ENCODE results near the gene ADAT1.
"Not testable (repeated sequence)": the region's sequence is repeated elsewhere in the genome, so short reads cannot be mapped to it uniquely, and the experiment has no call there.

Gene ADAT1

DNA sequence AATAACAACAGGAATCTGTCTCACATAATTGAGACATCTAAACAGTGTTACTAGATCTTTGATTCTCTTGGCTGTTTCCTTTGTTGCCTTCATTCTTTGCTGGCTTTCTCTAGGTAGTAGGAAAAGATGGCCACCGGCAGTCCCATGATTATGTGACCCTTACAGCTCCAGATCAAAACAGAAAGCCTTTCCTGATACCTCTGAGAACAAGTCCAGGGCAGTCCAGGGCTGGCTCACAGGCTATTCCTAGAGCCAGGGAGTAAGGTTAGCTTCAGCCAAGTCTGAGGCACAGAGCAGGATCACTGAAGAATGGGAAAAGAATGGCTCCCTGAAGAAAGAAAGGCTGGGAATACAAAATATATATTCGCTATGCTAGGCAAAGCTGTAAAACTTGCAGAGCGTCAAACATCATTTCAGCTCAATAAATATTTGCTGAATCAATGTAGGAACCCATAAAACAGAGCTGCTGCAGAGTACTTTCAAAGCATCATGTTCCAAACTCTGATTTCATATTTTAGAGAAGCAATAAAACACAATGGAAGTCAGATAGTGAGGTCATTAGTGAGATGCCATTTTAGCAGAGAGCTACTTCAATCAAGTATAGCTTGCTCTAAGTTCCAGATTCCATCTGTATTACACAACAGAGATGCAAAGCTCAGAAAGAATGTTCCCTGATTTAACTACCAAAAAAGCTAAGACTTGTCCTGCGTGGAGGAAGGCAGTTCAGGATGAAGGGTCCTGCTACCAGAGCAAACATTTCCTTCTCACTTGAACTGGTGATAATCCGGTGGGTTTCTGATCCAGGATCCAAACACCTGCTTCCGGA is 23.4 kb downstream of the ADAT1 start:
- Histone ChIP-seq H3K4me1 (ENCODE audit: control insufficient read depth, insufficient read depth, low read length, poor library complexity, severe bottlenecking) (no peaks in the 10 kb centered on the region), H3K36me3 (ENCODE audit: control insufficient read depth, insufficient read depth, low read length) (peaks cover 40% of the 10 kb centered on the region), H3K27me3 (replicated peaks; ENCODE audit: control insufficient read depth, insufficient read depth, low read length, poor library complexity, severe bottlenecking) (no peaks in the 10 kb centered on the region), H3K9me3 (ENCODE audit: control insufficient read depth, low read length) (no peaks in the 10 kb centered on the region), H3K4me3 (ENCODE audit: insufficient read depth, low read depth, low read length, poor library complexity, severe bottlenecking) (no peak overlapping the region), H3K27ac (ENCODE audit: insufficient read depth, low read length, poor library complexity, severe bottlenecking) (no peak overlapping the region)
- no peak for DNase-seq

DNA sequence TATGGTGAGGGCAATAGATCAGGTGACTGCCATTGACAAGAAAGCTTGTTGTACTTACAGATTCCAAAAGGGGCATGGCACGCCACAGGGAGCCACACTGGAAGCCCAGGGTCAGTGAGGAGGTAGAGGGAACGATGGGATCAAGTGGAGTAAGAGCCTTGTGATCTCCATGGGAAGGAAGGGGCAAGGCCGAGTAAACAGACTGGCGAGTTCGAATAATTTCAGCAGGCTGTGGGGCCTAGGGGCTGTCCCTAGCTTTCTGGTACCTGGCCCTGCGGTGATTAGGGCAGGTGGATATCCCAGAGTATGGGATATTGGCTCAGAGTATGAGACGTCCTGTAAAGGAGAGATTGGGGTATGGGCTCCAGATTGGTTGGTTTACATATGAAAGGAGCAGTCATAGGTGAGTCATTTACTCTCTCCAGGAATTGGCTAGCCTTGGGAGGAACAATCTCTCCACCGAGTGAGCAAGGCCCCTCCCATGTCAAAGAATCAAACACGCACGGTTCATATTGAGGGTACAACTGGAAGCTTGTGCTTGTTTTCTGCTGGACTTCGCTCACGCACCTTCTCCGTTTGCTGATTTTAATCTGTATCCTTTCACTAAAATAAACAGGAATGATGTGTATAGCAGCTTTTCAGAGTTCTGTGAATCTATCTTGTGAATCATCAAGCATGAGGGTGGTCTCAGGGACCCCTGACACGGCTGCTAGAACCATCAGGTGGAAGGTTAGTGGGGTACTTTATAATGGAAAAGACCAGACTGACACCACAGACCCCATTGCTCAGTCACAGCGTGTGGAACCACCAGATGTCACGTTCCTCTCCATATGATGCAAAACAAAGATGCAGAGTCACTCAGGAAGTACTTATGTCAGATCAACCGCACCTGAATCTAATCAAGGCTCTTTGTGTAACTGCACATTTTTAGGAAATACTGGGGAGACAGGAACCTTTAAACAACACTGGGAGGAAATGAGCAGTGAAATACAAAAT is 29.0 kb downstream of the ADAT1 start:
- Histone ChIP-seq H3K27ac (ENCODE audit: insufficient read depth, low read length, poor library complexity, severe bottlenecking) (no peak overlapping the region), H3K4me1 (ENCODE audit: control insufficient read depth, insufficient read depth, low read length, poor library complexity, severe bottlenecking) (no peaks in the 10 kb centered on the region), H3K36me3 (ENCODE audit: control insufficient read depth, insufficient read depth, low read length) (peaks cover 6% of the 10 kb centered on the region), H3K4me3 (ENCODE audit: insufficient read depth, low read depth, low read length, poor library complexity, severe bottlenecking) (no peak overlapping the region), H3K9me3 (ENCODE audit: control insufficient read depth, low read length) (no peaks in the 10 kb centered on the region), H3K27me3 (replicated peaks; ENCODE audit: control insufficient read depth, insufficient read depth, low read length, poor library complexity, severe bottlenecking) (no peaks in the 10 kb centered on the region)
- DNase-seq, result no peak

- DNase-seq, result no peak
- Histone ChIP-seq H3K4me3 (ENCODE audit: insufficient read depth, low read depth, low read length, poor library complexity, severe bottlenecking) (no peak overlapping the region), H3K27me3 (replicated peaks; ENCODE audit: control insufficient read depth, insufficient read depth, low read length, poor library complexity, severe bottlenecking) (no peaks in the 10 kb centered on the region), H3K9me3 (ENCODE audit: control insufficient read depth, low read length) (no peaks in the 10 kb centered on the region), H3K4me1 (ENCODE audit: control insufficient read depth, insufficient read depth, low read length, poor library complexity, severe bottlenecking) (no peaks in the 10 kb centered on the region), H3K27ac (ENCODE audit: insufficient read depth, low read length, poor library complexity, severe bottlenecking) (no peak overlapping the region), H3K36me3 (ENCODE audit: control insufficient read depth, insufficient read depth, low read length) (peaks cover 6% of the 10 kb centered on the region)
Measured at GRCh38 chr16:75593308-75593707, 29.8 kb downstream of the ADAT1 start.

DNA sequence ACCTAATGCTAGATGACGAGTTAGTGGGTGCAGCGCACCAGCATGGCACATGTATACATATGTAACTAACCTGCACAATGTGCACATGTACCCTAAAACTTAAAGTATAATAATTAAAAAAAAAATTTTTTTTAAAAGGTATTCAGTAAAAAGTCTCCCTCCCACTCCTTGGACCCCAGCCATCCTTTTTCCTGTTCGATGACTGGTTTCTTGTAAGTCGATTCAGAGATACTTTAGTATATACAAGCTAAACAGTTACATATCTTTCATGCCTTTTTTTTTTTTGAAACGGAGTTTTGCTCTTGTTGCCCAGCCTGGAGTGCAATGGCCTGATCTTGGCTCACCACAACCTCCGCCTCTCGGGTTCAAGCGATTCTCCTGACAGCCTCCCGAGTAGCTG is 31.2 kb downstream of the ADAT1 start:
- not testable (repeated sequence) for H3K27ac ChIP-seq (ENCODE audit: insufficient read depth, low read length, poor library complexity, severe bottlenecking); H3K36me3 ChIP-seq (ENCODE audit: control insufficient read depth, insufficient read depth, low read length); H3K27me3 ChIP-seq (replicated peaks; ENCODE audit: control insufficient read depth, insufficient read depth, low read length, poor library complexity, severe bottlenecking); DNase-seq; H3K4me1 ChIP-seq (ENCODE audit: control insufficient read depth, insufficient read depth, low read length, poor library complexity, severe bottlenecking); H3K9me3 ChIP-seq (ENCODE audit: control insufficient read depth, low read length); H3K4me3 ChIP-seq (ENCODE audit: insufficient read depth, low read depth, low read length, poor library complexity, severe bottlenecking)

DNA sequence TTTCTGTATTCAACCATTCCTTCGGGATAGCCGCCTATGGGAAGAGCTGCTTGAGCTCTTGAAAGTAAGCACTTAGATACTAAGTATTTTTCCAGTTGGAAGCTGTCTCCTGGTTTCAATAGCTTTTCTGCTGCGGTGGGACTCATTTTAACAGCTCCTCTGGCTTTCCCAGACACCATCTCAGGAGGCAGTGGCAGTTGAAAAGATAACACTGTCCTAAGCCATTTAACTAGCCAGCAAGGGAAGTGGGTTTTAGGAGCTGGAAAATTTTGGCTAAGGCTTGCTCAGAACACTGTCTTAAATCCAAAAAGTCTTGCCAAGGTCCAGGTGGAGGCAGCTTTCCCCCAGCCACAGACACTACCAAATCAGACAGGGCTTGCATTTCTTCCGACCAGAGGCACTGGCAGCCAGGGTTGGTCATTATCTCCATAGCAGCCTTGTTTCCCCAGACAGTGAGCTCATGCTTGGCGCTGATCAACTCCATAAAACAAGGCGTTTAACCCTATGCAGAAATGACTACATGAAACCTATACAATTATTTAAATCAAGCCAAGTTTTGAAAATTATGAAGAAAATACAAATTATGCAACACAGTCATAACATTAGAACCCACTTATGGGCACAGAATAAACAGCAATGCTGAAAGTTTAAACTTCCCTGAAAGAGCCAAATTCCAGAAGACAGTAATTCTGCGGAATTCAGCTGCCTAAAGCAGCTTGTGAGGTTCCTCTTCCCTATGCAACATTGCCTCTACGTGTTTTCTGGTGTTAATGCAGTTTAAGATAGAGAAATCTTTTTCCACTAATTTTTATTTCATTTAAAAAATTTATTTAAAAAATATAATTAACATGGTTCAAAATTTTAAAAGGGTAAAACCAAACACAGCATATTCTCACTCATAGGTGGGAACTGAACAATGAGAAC is 31.9 kb downstream of the ADAT1 start:
- no peak overlapping the region for H3K4me3 ChIP-seq (ENCODE audit: insufficient read depth, low read depth, low read length, poor library complexity, severe bottlenecking)
- H3K9me3 ChIP-seq (ENCODE audit: control insufficient read depth, low read length), result no peaks in the 10 kb centered on the region
- DNase-seq, result no peak
- H3K36me3 ChIP-seq (ENCODE audit: control insufficient read depth, insufficient read depth, low read length), result no peaks in the 10 kb centered on the region
- H3K27ac ChIP-seq (ENCODE audit: insufficient read depth, low read length, poor library complexity, severe bottlenecking), result no peak overlapping the region
- no peaks in the 10 kb centered on the region for H3K27me3 ChIP-seq (replicated peaks; ENCODE audit: control insufficient read depth, insufficient read depth, low read length, poor library complexity, severe bottlenecking)
- H3K4me1 ChIP-seq (ENCODE audit: control insufficient read depth, insufficient read depth, low read length, poor library complexity, severe bottlenecking), result no peaks in the 10 kb centered on the region

DNA sequence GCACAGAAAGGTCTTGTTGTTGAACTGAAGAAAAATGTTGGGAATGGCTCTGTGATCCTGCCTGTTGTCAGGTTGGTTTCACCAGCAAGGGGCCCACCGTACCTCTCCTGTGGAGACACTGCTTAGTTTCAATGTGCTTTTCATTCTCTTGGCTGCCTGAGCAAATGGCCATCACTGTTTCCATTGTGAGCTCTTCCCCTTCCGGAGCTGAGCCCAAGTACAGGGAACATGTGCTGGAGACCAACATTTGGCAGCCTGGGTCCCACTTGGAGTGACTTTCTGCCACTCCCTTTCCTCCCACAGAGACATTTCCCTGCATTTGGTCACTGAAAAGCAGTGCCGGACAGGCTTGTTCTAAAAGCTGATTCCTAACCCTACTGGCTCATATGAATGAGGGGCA is 33.8 kb downstream of the ADAT1 start:
- Histone ChIP-seq H3K4me3 (ENCODE audit: insufficient read depth, low read depth, low read length, poor library complexity, severe bottlenecking) (no peak overlapping the region), H3K27ac (ENCODE audit: insufficient read depth, low read length, poor library complexity, severe bottlenecking) (no peak overlapping the region), H3K4me1 (ENCODE audit: control insufficient read depth, insufficient read depth, low read length, poor library complexity, severe bottlenecking) (no peaks in the 10 kb centered on the region), H3K27me3 (replicated peaks; ENCODE audit: control insufficient read depth, insufficient read depth, low read length, poor library complexity, severe bottlenecking) (no peaks in the 10 kb centered on the region), H3K36me3 (ENCODE audit: control insufficient read depth, insufficient read depth, low read length) (no peaks in the 10 kb centered on the region), H3K9me3 (ENCODE audit: control insufficient read depth, low read length) (no peaks in the 10 kb centered on the region)
- no peak for DNase-seq

DNA sequence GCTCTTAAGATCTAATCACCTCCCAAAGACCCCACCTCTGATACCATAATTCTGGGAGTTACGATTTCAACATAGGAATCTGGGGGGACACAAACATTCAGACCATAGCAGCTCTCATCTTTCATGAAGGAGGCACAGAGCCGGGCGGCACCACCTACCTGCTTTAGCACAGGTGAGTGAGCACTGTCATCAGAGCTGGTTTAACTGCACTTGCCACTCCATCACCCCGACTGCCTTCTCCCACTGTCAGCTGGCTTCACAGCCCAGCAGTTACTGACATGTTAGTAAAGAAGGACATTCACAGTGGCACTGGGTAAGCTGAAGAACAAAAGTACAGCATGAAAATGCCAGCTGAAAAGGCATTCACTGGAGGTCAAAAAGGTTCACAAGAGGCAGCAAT is 34.4 kb downstream of the ADAT1 start:
- no peaks in the 10 kb centered on the region for H3K9me3 ChIP-seq (ENCODE audit: control insufficient read depth, low read length)
- no peaks in the 10 kb centered on the region for H3K36me3 ChIP-seq (ENCODE audit: control insufficient read depth, insufficient read depth, low read length)
- no peak overlapping the region for H3K27ac ChIP-seq (ENCODE audit: insufficient read depth, low read length, poor library complexity, severe bottlenecking)
- H3K4me3 ChIP-seq (ENCODE audit: insufficient read depth, low read depth, low read length, poor library complexity, severe bottlenecking), result no peak overlapping the region
- no peaks in the 10 kb centered on the region for H3K4me1 ChIP-seq (ENCODE audit: control insufficient read depth, insufficient read depth, low read length, poor library complexity, severe bottlenecking)
- DNase-seq, result no peak
- H3K27me3 ChIP-seq (replicated peaks; ENCODE audit: control insufficient read depth, insufficient read depth, low read length, poor library complexity, severe bottlenecking), result no peaks in the 10 kb centered on the region

GRCh38 chr16:75584108-75584507 is 39.0 kb downstream of the ADAT1 start:
- DNase-seq, result no peak
- H3K36me3 ChIP-seq (ENCODE audit: control insufficient read depth, insufficient read depth, low read length), result peaks cover 7% of the 10 kb centered on the region
- no peaks in the 10 kb centered on the region for H3K27me3 ChIP-seq (replicated peaks; ENCODE audit: control insufficient read depth, insufficient read depth, low read length, poor library complexity, severe bottlenecking)
- no peak overlapping the region for H3K4me3 ChIP-seq (ENCODE audit: insufficient read depth, low read depth, low read length, poor library complexity, severe bottlenecking)
- H3K9me3 ChIP-seq (ENCODE audit: control insufficient read depth, low read length), result no peaks in the 10 kb centered on the region
- H3K4me1 ChIP-seq (ENCODE audit: control insufficient read depth, insufficient read depth, low read length, poor library complexity, severe bottlenecking), result no peaks in the 10 kb centered on the region
- no peak overlapping the region for H3K27ac ChIP-seq (ENCODE audit: insufficient read depth, low read length, poor library complexity, severe bottlenecking)

- Histone ChIP-seq H3K36me3 (ENCODE audit: control insufficient read depth, insufficient read depth, low read length) (peaks cover 41% of the 10 kb centered on the region), H3K4me3 (ENCODE audit: insufficient read depth, low read depth, low read length, poor library complexity, severe bottlenecking) (no peak overlapping the region), H3K27ac (ENCODE audit: insufficient read depth, low read length, poor library complexity, severe bottlenecking) (no peak overlapping the region), H3K9me3 (ENCODE audit: control insufficient read depth, low read length) (no peaks in the 10 kb centered on the region), H3K4me1 (ENCODE audit: control insufficient read depth, insufficient read depth, low read length, poor library complexity, severe bottlenecking) (peaks cover 3% of the 10 kb centered on the region), H3K27me3 (replicated peaks; ENCODE audit: control insufficient read depth, insufficient read depth, low read length, poor library complexity, severe bottlenecking) (no peaks in the 10 kb centered on the region)
- DNase-seq, result no peak
Measured at GRCh38 chr16:75579281-75579834, 43.7 kb downstream of the ADAT1 start.
